Activated B cell treated with CpG ODN at 0.5 μM for 24 hours (primary cell): ENCODE results near the gene SPRR3. TPM values are rescaled to one million over a fixed set of nuclear protein-coding genes. Genes with fewer than 3 reads are reported as not detected.

ENCODE experiments used
- ATAC-seq: fragments of 200-7000 bp; cut with Tn5 transposase; one replicate; pipeline ENCODE4 v1.10.0; 2021; ENCODE audit warnings: low read depth, mild to moderate bottlenecking, moderate library complexity
- CTCF ChIA-PET: fragments of 350-600 bp; sonication (Branson Sonifier 250); formaldehyde crosslinking; loops from one replicate; lab custom pipeline; 2021; ENCODE audit warnings: antibody characterized with exemption; lab: Charles Lee
- POLR2A ChIA-PET: fragments of 350-600 bp; sonication (Branson Sonifier 250); formaldehyde crosslinking; loops from one replicate; lab custom pipeline; 2021; ENCODE audit warnings: antibody characterized with exemption; lab: Charles Lee
- DNase-seq: peaks from one replicate; pipeline ENCODE4 v3.0.0; 2022
- H3K27ac Mint-ChIP-seq: one replicate; pipeline ENCODE4 v1.8.0; 2020; ENCODE audit warnings: mixed read lengths
- H3K27me3 Mint-ChIP-seq: one replicate; pipeline ENCODE4 v1.8.0; 2021; ENCODE audit warnings: mixed read lengths
- H3K36me3 Mint-ChIP-seq: one replicate; pipeline ENCODE4 v1.8.0; 2021; ENCODE audit warnings: low read depth, mixed read lengths
- H3K4me1 Mint-ChIP-seq: one replicate; pipeline ENCODE4 v1.8.0; 2021; ENCODE audit warnings: mixed read lengths
- H3K4me3 Mint-ChIP-seq: one replicate; pipeline ENCODE4 v1.8.0; 2020; ENCODE audit warnings: mild to moderate bottlenecking, mixed read lengths
- H3K9me3 Mint-ChIP-seq: one replicate; pipeline ENCODE4 v1.8.0; 2020; ENCODE audit warnings: mixed read lengths
- CTCF ChIP-seq: fragments of 200-600 bp; IDR thresholded peaks from one replicate; pipeline ENCODE4 v1.8.0; 2022; ENCODE audit warnings: antibody characterized with exemption, mild to moderate bottlenecking
- intact Hi-C: fragments of 100-400 bp; cut with micrococcal nuclease; formaldehyde crosslinking; loops from one replicate; pipeline ENCODE4 v1.15.1; 2024
- total RNA-seq: library from RNA; stranded (reverse); gene quantifications from 2 replicates; pipeline ENCODE4 v1.2.3, GENCODE V29; 2022

Gene SPRR3
- total RNA-seq, 1 donor from 2014 or later, result not detected

GRCh38 chr1:152995842-152996241, 5.7 kb upstream of the SPRR3 start:
- DNase-seq (no peak), ATAC-seq (no peak)
- peaks cover 23% of the 10 kb centered on the region for H3K27me3 Mint-ChIP-seq
- no peaks in the 10 kb centered on the region for H3K4me1 Mint-ChIP-seq
- intact Hi-C loops, result no loop called here
- ChIA-PET POLR2A (no interaction called here), CTCF (no interaction called here)
- no peaks in the 10 kb centered on the region for H3K36me3 Mint-ChIP-seq
- no peak overlapping the region for H3K27ac Mint-ChIP-seq
- TF ChIP-seq CTCF, result no peak
- no peak overlapping the region for H3K4me3 Mint-ChIP-seq
- peaks cover 6% of the 10 kb centered on the region for H3K9me3 Mint-ChIP-seq

- ATAC-seq, result no peak
- Mint-ChIP-seq H3K4me3 (no peak overlapping the region), H3K4me1 (no peaks in the 10 kb centered on the region), H3K36me3 (no peaks in the 10 kb centered on the region), H3K27me3 (peaks cover 20% of the 10 kb centered on the region), H3K9me3 (peaks cover 6% of the 10 kb centered on the region), H3K27ac (no peak overlapping the region)
- intact Hi-C loops, result no loop called here
- no peak for TF ChIP-seq CTCF
- CTCF ChIA-PET, result no interaction called here
- POLR2A ChIA-PET, result no interaction called here
- no peak for DNase-seq
Measured at GRCh38 chr1:152996633-152997400, 4.7 kb upstream of the SPRR3 start.

- DNase-seq (no peak), ATAC-seq (no peak)
- Mint-ChIP-seq H3K4me1 (no peaks in the 10 kb centered on the region), H3K9me3 (peaks cover 6% of the 10 kb centered on the region), H3K27me3 (peaks cover 18% of the 10 kb centered on the region), H3K27ac (no peak overlapping the region), H3K4me3 (no peak overlapping the region), H3K36me3 (no peaks in the 10 kb centered on the region)
- intact Hi-C loops, result no loop called here
- no peak for TF ChIP-seq CTCF
- ChIA-PET CTCF (no interaction called here), POLR2A (no interaction called here)
Measured at GRCh38 chr1:152997901-152998300, 3.6 kb upstream of the SPRR3 start.

GRCh38 chr1:152998476-152998875, 3.1 kb upstream of the SPRR3 start:
- H3K27me3 Mint-ChIP-seq, result peaks cover 16% of the 10 kb centered on the region
- peaks cover 6% of the 10 kb centered on the region for H3K9me3 Mint-ChIP-seq
- TF ChIP-seq CTCF, result no peak
- no peaks in the 10 kb centered on the region for H3K36me3 Mint-ChIP-seq
- no peak overlapping the region for H3K4me3 Mint-ChIP-seq
- no peak for DNase-seq
- H3K4me1 Mint-ChIP-seq, result no peaks in the 10 kb centered on the region
- CTCF ChIA-PET, result no interaction called here
- no peak for ATAC-seq
- intact Hi-C loops, result no loop called here
- POLR2A ChIA-PET, result no interaction called here
- no peak overlapping the region for H3K27ac Mint-ChIP-seq

GRCh38 chr1:152999818-153000217, 1.7 kb upstream of the SPRR3 start:
- ChIA-PET POLR2A (no interaction called here), CTCF (no interaction called here)
- DNase-seq (no peak), ATAC-seq (no peak)
- H3K9me3 Mint-ChIP-seq, result peaks cover 6% of the 10 kb centered on the region
- H3K27ac Mint-ChIP-seq, result no peak overlapping the region
- TF ChIP-seq CTCF, result no peak
- no peak overlapping the region for H3K4me3 Mint-ChIP-seq
- no peaks in the 10 kb centered on the region for H3K4me1 Mint-ChIP-seq
- H3K27me3 Mint-ChIP-seq, result peaks cover 16% of the 10 kb centered on the region
- H3K36me3 Mint-ChIP-seq, result no peaks in the 10 kb centered on the region
- intact Hi-C loops, result no loop called here
